ENCODE results near the gene UBE2D2.

UBE2D2 gene

DNA sequence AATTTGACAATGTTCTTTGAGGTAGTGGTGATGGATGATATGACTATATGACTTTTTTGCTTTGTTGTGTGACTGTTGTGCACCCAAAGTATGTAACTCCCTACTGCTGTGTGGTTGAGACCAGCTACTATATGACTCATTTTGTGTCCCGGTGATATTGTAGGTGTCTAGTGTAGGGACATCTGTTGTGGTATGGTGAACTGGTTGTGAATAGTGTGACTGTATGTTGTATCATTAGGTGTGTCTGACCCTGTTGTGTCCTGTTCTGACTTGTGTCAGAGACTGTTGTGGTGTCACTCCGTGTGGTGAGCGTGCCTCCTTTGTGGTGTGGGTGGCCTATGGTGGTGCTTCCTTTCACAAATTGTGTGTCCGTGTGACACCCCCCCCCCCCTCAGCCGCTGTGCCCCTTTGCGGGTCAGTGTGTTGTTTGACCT, 75.9 kb downstream of the UBE2D2 start:
- TF ChIP-seq PATZ1 (CRISPR knock-in tag; IDR thresholded peaks at IDR 0.05; ENCODE audit: borderline replicate concordance) (no peak), ZFP30 (CRISPR knock-in tag; IDR thresholded peaks at IDR 0.05) (no peak), GLIS3 (CRISPR knock-in tag; IDR thresholded peaks at IDR 0.05) (no peak), ESRRG (CRISPR knock-in tag; IDR thresholded peaks at IDR 0.05) (no peak), PPARA (CRISPR knock-in tag; IDR thresholded peaks at IDR 0.05; ENCODE audit: borderline replicate concordance) (no peak), TOX (CRISPR knock-in tag; IDR thresholded peaks at IDR 0.05; ENCODE audit: borderline replicate concordance) (no peak), ZNF70 (CRISPR knock-in tag; IDR thresholded peaks at IDR 0.05) (no peak), ZC3H10 (CRISPR knock-in tag; IDR thresholded peaks at IDR 0.05) (no peak), ARNTL (CRISPR knock-in tag; IDR thresholded peaks at IDR 0.05; ENCODE audit: borderline replicate concordance, low read depth) (no peak), SNAI2 (CRISPR knock-in tag; IDR thresholded peaks at IDR 0.05) (no peak), OSR1 (CRISPR knock-in tag; IDR thresholded peaks at IDR 0.05) (no peak), CSDC2 (CRISPR knock-in tag; IDR thresholded peaks at IDR 0.05) (no peak), ZNF565 (CRISPR knock-in tag; conservative IDR thresholded peaks at IDR 0.05; ENCODE audit: low read depth) (no peak), ISL1 (CRISPR knock-in tag; IDR thresholded peaks at IDR 0.05) (no peak), ZNF8 (CRISPR knock-in tag; IDR thresholded peaks at IDR 0.05) (no peak)
- TF ChIP-seq, protein P1, sequence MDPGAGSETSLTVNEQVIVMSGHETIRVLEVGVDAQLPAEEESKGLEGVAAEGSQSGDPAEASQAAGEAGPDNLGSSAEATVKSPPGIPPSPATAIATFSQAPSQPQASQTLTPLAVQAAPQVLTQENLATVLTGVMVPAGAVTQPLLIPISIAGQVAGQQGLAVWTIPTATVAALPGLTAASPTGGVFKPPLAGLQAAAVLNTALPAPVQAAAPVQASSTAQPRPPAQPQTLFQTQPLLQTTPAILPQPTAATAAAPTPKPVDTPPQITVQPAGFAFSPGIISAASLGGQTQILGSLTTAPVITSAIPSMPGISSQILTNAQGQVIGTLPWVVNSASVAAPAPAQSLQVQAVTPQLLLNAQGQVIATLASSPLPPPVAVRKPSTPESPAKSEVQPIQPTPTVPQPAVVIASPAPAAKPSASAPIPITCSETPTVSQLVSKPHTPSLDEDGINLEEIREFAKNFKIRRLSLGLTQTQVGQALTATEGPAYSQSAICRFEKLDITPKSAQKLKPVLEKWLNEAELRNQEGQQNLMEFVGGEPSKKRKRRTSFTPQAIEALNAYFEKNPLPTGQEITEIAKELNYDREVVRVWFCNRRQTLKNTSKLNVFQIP (CRISPR knock-in tag; IDR thresholded peaks at IDR 0.05; ENCODE audit: borderline replicate concordance, low read depth), result no peak
- TF ChIP-seq, protein P2, sequence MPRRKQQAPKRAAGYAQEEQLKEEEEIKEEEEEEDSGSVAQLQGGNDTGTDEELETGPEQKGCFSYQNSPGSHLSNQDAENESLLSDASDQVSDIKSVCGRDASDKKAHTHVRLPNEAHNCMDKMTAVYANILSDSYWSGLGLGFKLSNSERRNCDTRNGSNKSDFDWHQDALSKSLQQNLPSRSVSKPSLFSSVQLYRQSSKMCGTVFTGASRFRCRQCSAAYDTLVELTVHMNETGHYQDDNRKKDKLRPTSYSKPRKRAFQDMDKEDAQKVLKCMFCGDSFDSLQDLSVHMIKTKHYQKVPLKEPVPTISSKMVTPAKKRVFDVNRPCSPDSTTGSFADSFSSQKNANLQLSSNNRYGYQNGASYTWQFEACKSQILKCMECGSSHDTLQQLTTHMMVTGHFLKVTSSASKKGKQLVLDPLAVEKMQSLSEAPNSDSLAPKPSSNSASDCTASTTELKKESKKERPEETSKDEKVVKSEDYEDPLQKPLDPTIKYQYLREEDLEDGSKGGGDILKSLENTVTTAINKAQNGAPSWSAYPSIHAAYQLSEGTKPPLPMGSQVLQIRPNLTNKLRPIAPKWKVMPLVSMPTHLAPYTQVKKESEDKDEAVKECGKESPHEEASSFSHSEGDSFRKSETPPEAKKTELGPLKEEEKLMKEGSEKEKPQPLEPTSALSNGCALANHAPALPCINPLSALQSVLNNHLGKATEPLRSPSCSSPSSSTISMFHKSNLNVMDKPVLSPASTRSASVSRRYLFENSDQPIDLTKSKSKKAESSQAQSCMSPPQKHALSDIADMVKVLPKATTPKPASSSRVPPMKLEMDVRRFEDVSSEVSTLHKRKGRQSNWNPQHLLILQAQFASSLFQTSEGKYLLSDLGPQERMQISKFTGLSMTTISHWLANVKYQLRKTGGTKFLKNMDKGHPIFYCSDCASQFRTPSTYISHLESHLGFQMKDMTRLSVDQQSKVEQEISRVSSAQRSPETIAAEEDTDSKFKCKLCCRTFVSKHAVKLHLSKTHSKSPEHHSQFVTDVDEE (CRISPR knock-in tag; IDR thresholded peaks at IDR 0.05), result no peak
- TF ChIP-seq, protein P3, sequence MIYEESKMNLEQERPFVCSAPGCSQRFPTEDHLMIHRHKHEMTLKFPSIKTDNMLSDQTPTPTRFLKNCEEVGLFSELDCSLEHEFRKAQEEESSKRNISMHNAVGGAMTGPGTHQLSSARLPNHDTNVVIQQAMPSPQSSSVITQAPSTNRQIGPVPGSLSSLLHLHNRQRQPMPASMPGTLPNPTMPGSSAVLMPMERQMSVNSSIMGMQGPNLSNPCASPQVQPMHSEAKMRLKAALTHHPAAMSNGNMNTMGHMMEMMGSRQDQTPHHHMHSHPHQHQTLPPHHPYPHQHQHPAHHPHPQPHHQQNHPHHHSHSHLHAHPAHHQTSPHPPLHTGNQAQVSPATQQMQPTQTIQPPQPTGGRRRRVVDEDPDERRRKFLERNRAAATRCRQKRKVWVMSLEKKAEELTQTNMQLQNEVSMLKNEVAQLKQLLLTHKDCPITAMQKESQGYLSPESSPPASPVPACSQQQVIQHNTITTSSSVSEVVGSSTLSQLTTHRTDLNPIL (CRISPR knock-in tag; IDR thresholded peaks at IDR 0.05; ENCODE audit: low read depth), result no peak
- no peak for ATAC-seq

GRCh38 chr5:139637438-139638089, 76.4 kb downstream of the UBE2D2 start:
- TF ChIP-seq SNAI2 (CRISPR knock-in tag; IDR thresholded peaks at IDR 0.05) (no peak), ZC3H10 (CRISPR knock-in tag; IDR thresholded peaks at IDR 0.05) (no peak; the same call in 1 of the 2 replicates), TCF4 (CRISPR knock-in tag; IDR thresholded peaks at IDR 0.05; ENCODE audit: borderline replicate concordance) (peak; percentile 56; the same call in 1 of the 2 replicates), PATZ1 (CRISPR knock-in tag; IDR thresholded peaks at IDR 0.05; ENCODE audit: borderline replicate concordance) (peak; percentile 97), CSDC2 (CRISPR knock-in tag; IDR thresholded peaks at IDR 0.05) (0 out of 2 replicates have a peak, but pooled peaks have one; percentile 17), ZFP3 (CRISPR knock-in tag; IDR thresholded peaks at IDR 0.05) (no peak), ARNTL (CRISPR knock-in tag; IDR thresholded peaks at IDR 0.05; ENCODE audit: borderline replicate concordance, low read depth) (no peak), ZNF565 (CRISPR knock-in tag; conservative IDR thresholded peaks at IDR 0.05; ENCODE audit: low read depth) (no peak), ESRRG (CRISPR knock-in tag; IDR thresholded peaks at IDR 0.05) (0 out of 2 replicates have a peak, but pooled peaks have one; percentile 35), GLIS3 (CRISPR knock-in tag; IDR thresholded peaks at IDR 0.05) (no peak)
- TF ChIP-seq, protein P4, sequence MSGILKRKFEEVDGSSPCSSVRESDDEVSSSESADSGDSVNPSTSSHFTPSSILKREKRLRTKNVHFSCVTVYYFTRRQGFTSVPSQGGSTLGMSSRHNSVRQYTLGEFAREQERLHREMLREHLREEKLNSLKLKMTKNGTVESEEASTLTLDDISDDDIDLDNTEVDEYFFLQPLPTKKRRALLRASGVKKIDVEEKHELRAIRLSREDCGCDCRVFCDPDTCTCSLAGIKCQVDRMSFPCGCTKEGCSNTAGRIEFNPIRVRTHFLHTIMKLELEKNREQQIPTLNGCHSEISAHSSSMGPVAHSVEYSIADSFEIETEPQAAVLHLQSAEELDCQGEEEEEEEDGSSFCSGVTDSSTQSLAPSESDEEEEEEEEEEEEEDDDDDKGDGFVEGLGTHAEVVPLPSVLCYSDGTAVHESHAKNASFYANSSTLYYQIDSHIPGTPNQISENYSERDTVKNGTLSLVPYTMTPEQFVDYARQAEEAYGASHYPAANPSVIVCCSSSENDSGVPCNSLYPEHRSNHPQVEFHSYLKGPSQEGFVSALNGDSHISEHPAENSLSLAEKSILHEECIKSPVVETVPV (CRISPR knock-in tag; IDR thresholded peaks at IDR 0.05), result no peak
- TF ChIP-seq, protein P2 (CRISPR knock-in tag; IDR thresholded peaks at IDR 0.05), result no peak
- TF ChIP-seq, protein P1 (CRISPR knock-in tag; IDR thresholded peaks at IDR 0.05; ENCODE audit: borderline replicate concordance, low read depth), result 0 out of 2 replicates have a peak, but pooled peaks have one; percentile 68

More at GRCh38 chr5:139637438-139638089, 76.4 kb downstream of the UBE2D2 start:
- ATAC-seq, result peak; percentile 60

All from SK-N-SH treated with all-trans-retinoic acid at 6 μM for 48 hours (cell line).